Measurements from ENCODE around the gene PSRC1.

GRCh38 chr1:109304226-109304920 is 21.4 kb upstream of the PSRC1 start:
- TF ChIP-seq, protein P1, sequence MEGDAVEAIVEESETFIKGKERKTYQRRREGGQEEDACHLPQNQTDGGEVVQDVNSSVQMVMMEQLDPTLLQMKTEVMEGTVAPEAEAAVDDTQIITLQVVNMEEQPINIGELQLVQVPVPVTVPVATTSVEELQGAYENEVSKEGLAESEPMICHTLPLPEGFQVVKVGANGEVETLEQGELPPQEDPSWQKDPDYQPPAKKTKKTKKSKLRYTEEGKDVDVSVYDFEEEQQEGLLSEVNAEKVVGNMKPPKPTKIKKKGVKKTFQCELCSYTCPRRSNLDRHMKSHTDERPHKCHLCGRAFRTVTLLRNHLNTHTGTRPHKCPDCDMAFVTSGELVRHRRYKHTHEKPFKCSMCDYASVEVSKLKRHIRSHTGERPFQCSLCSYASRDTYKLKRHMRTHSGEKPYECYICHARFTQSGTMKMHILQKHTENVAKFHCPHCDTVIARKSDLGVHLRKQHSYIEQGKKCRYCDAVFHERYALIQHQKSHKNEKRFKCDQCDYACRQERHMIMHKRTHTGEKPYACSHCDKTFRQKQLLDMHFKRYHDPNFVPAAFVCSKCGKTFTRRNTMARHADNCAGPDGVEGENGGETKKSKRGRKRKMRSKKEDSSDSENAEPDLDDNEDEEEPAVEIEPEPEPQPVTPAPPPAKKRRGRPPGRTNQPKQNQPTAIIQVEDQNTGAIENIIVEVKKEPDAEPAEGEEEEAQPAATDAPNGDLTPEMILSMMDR (IDR thresholded peaks at IDR 0.05): no peak
- TF ChIP-seq POLR2A (IDR thresholded peaks at IDR 0.05): no peak
